ENCODE measurements around the gene TECTB.

The TECTB gene

DNA sequence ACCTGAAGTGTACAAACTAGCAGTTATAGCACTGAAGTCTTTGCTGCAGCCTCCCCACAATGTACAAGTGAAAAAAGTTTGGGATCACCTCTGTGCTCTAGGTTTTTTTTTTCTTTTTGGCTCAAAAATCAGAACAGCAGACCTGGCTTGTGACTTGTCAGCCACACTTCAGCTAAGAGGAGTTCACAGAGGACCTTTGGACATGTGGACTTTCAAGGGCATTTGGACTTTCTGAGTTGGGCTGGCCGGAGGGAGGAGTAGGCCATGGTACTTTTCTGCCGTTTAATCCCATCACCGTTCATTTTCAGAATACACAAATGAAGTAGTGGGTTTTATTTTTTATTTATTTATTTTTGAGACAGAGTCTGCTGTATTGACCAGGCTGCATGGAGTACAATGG lies 68.8 kb downstream of the TECTB start:
- TF ChIP-seq POLR2AphosphoS5 (IDR thresholded peaks at IDR 0.05; ENCODE audit: low read depth, low read length) (no peak), TAF1 (IDR thresholded peaks at IDR 0.05; ENCODE audit: borderline replicate concordance, low read depth, low read length) (no peak), POLR2A (IDR thresholded peaks at IDR 0.05; ENCODE audit: low read depth, low read length) (no peak)
- DNase-seq (ENCODE audit: insufficient read length): no peak
- no peak for FAIRE-seq

GRCh38 chr10:112353046-112353445 lies 69.8 kb downstream of the TECTB start:
- DNase-seq (ENCODE audit: insufficient read length): no peak
- FAIRE-seq: no peak
- TF ChIP-seq POLR2AphosphoS5 (IDR thresholded peaks at IDR 0.05; ENCODE audit: low read depth, low read length) (no peak), TAF1 (IDR thresholded peaks at IDR 0.05; ENCODE audit: borderline replicate concordance, low read depth, low read length) (no peak), POLR2A (IDR thresholded peaks at IDR 0.05; ENCODE audit: low read depth, low read length) (no peak)

Data from GM12892 (cell line).